Mesenteric fat pad (tissue), 1 donor: ENCODE results near the gene ANO5. TPM values are rescaled to one million over a fixed set of nuclear protein-coding genes. Genes with fewer than 3 reads are reported as not detected.

Experiments used
- DNase-seq: peaks from one replicate; pipeline ENCODE4 v3.0.0-alpha.2; 2020; ENCODE audit warnings: low spot score
- long read RNA-seq: library from polyadenylated mRNA; unstranded; transcript quantifications from one replicate; pipeline ENCODE4 v2.0.0, GENCODE V29; 2020
- total RNA-seq: library from RNA; stranded (reverse); fragmentation: NEBNext Ultra II Directional; extraction: Animal tissue kit (Norgen Biotek cat#: 25700); gene quantifications from one replicate; pipeline ENCODE4 v1.2.1, GENCODE V29; 2021
- donor health status: DM: yes; HTN: yes; CAD: no.

Gene ANO5
- 1.2 TPM for total RNA-seq
- long read RNA-seq, partial matches to known transcripts: 0 of 2 reads
- long read RNA-seq, other reads (novel, unspliced or antisense): 2 of 2 reads

- DNase-seq: peak; percentile 89
Observed at GRCh38 chr11:22192642-22193347, at the start of gene ANO5. TSS of gene ANO5 (plus strand) at chr11:22193085. CDS start at chr11:22193493, 408 bp downstream.

- no peak for DNase-seq
Observed at GRCh38 chr11:22151649-22152197, 41.2 kb upstream of the ANO5 start.

- no peak for DNase-seq
Observed at GRCh38 chr11:22157531-22157930, 35.4 kb upstream of the ANO5 start.

- DNase-seq: no peak
Observed at GRCh38 chr11:22161489-22161888, 31.4 kb upstream of the ANO5 start.

GRCh38 chr11:22162756-22163155 lies 30.1 kb upstream of the ANO5 start:
- no peak for DNase-seq

- no peak for DNase-seq
Observed at GRCh38 chr11:22163394-22163797, 29.5 kb upstream of the ANO5 start.

GRCh38 chr11:22165087-22165486 lies 27.8 kb upstream of the ANO5 start:
- DNase-seq: no peak

- no peak for DNase-seq
Observed at GRCh38 chr11:22165759-22166513, 26.9 kb upstream of the ANO5 start.

GRCh38 chr11:22169833-22170232 lies 23.1 kb upstream of the ANO5 start:
- no peak for DNase-seq

- DNase-seq: no peak
Observed at GRCh38 chr11:22173532-22173931, 19.4 kb upstream of the ANO5 start.

GRCh38 chr11:22177186-22177585 lies 15.7 kb upstream of the ANO5 start:
- DNase-seq: no peak

GRCh38 chr11:22179626-22180025 lies 13.3 kb upstream of the ANO5 start:
- no peak for DNase-seq

GRCh38 chr11:22180131-22180530 lies 12.8 kb upstream of the ANO5 start:
- DNase-seq: no peak

- DNase-seq: no peak
Observed at GRCh38 chr11:22189660-22190059, 3.2 kb upstream of the ANO5 start.

- DNase-seq: no peak
Observed at GRCh38 chr11:22190827-22191463, 1.9 kb upstream of the ANO5 start.

- DNase-seq: no peak
Observed at GRCh38 chr11:22192289-22192641, 620 bp upstream of the ANO5 start.

- DNase-seq: no peak
Observed at GRCh38 chr11:22193348-22194051, 615 bp downstream of the ANO5 start.

GRCh38 chr11:22194306-22194705 lies 1.4 kb downstream of the ANO5 start:
- no peak for DNase-seq

- DNase-seq: no peak
Observed at GRCh38 chr11:22194907-22195306, 2.0 kb downstream of the ANO5 start.

- DNase-seq: no peak
Observed at GRCh38 chr11:22197139-22198005, 4.5 kb downstream of the ANO5 start.
